Measurements from ENCODE around the gene STK35. TPM values are rescaled to one million over a fixed set of nuclear protein-coding genes. Genes with fewer than 3 reads are reported as not detected.

The STK35 gene
- total RNA-seq, 1 experiment from 2014 or later = 38.4 TPM

DNA sequence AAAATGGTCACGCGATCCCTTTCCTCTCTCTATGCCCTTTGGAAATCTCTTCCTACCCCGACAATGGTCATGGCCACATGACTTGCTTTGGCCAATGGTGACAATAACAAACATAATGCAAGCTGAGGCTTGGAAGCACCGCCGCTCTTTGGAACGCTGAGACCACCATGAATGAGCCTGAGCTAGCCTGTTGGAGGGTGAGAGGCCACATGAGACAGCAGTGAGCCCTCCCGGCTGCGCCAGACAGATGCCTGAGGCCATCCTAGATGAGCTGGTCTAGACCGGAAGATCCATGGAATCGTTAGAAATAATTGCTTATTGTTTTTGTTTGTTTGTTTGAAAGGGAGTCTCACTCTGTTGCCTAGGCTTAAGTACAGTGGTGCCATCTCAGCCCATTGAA lies 64.2 kb downstream of the STK35 start:
- H3K9me2 ChIP-seq (replicated peaks; ENCODE audit: low read length) = no peaks in the 10 kb centered on the region
- no peaks in the 10 kb centered on the region for H3K9me3 ChIP-seq (ENCODE audit: low read length)
- POLR2A ChIA-PET (ENCODE audit: unreplicated experiment) = no interaction called here
- no peaks in the 10 kb centered on the region for H3K79me2 ChIP-seq (ENCODE audit: low read length)
- CTCF ChIA-PET = no interaction called here
- intact Hi-C loops (cut with micrococcal nuclease) = no loop called here
- no peaks in the 10 kb centered on the region for H3F3A ChIP-seq (ENCODE audit: low read length, unreplicated experiment)
- TF ChIP-seq, protein P1, sequence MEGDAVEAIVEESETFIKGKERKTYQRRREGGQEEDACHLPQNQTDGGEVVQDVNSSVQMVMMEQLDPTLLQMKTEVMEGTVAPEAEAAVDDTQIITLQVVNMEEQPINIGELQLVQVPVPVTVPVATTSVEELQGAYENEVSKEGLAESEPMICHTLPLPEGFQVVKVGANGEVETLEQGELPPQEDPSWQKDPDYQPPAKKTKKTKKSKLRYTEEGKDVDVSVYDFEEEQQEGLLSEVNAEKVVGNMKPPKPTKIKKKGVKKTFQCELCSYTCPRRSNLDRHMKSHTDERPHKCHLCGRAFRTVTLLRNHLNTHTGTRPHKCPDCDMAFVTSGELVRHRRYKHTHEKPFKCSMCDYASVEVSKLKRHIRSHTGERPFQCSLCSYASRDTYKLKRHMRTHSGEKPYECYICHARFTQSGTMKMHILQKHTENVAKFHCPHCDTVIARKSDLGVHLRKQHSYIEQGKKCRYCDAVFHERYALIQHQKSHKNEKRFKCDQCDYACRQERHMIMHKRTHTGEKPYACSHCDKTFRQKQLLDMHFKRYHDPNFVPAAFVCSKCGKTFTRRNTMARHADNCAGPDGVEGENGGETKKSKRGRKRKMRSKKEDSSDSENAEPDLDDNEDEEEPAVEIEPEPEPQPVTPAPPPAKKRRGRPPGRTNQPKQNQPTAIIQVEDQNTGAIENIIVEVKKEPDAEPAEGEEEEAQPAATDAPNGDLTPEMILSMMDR (conservative IDR thresholded peaks at IDR 0.05; ENCODE audit: low read depth, low read length) = no peak
- TF ChIP-seq EZH2 (IDR thresholded peaks at IDR 0.05; ENCODE audit: low read length, unreplicated experiment) (no peak), EZH2phosphoT487 (IDR thresholded peaks at IDR 0.05; ENCODE audit: borderline replicate concordance, low read length) (no peak)
- ATAC-seq (no peak), DNase-seq (no peak)
- no peak overlapping the region for H3K4me2 ChIP-seq (ENCODE audit: low read length)
- H3K36me3 ChIP-seq (ENCODE audit: low read depth, low read length) = no peaks in the 10 kb centered on the region
- H3K27me3 ChIP-seq (ENCODE audit: low read length) = no peaks in the 10 kb centered on the region
- BruUV-seq (replicated peaks) = no TSS peak
- no peak overlapping the region for H3K4me3 ChIP-seq (ENCODE audit: low read length)
- H3K9ac ChIP-seq (ENCODE audit: low read length) = no peak overlapping the region
- no peak overlapping the region for H2AFZ ChIP-seq (ENCODE audit: low read length)
- H3K27ac ChIP-seq (ENCODE audit: low read length) = no peak overlapping the region
- H4K20me1 ChIP-seq (ENCODE audit: low read length) = no peaks in the 10 kb centered on the region
- H3K4me1 ChIP-seq (ENCODE audit: insufficient read depth, low read length) = no peaks in the 10 kb centered on the region

DNA sequence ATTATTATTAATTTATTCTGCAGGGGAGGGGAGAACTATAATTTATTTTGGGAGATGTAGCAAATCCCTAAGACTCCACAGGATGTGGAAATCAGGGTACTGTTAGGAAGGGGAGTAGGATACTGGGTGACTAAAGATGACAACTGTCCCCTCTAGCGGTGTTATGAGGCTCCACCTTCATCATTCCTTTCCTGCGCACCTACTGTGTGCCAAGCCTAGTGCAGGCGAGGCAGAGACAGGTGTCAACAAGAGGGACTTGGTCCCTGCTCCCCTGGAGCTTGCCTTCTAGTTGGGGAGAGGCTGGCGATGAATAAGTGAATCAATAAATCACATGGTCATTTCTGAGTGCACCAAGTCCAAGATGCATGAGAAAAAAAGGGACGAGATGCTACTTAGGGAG lies 65.5 kb downstream of the STK35 start:
- no peak overlapping the region for H3K9ac ChIP-seq (ENCODE audit: low read length)
- ChIA-PET CTCF (no interaction called here), POLR2A (ENCODE audit: unreplicated experiment) (no interaction called here)
- BruUV-seq (replicated peaks) = no TSS peak
- DNase-seq = no peak
- no peak overlapping the region for H3K4me3 ChIP-seq (ENCODE audit: low read length)
- no peaks in the 10 kb centered on the region for H3K4me1 ChIP-seq (ENCODE audit: insufficient read depth, low read length)
- H3K27me3 ChIP-seq (ENCODE audit: low read length) = peaks cover 7% of the 10 kb centered on the region
- no peaks in the 10 kb centered on the region for H3F3A ChIP-seq (ENCODE audit: low read length, unreplicated experiment)
- no peak for TF ChIP-seq EZH2 (IDR thresholded peaks at IDR 0.05; ENCODE audit: low read length, unreplicated experiment)
- no peak for TF ChIP-seq EZH2phosphoT487 (IDR thresholded peaks at IDR 0.05; ENCODE audit: borderline replicate concordance, low read length)
- TF ChIP-seq, protein P1 (conservative IDR thresholded peaks at IDR 0.05; ENCODE audit: low read depth, low read length) = no peak; the same call in 1 of the 2 replicates
- no peak overlapping the region for H2AFZ ChIP-seq (ENCODE audit: low read length)
- no peaks in the 10 kb centered on the region for H3K9me2 ChIP-seq (replicated peaks; ENCODE audit: low read length)
- intact Hi-C loops (cut with micrococcal nuclease) = no loop called here
- H3K36me3 ChIP-seq (ENCODE audit: low read depth, low read length) = no peaks in the 10 kb centered on the region
- no peaks in the 10 kb centered on the region for H4K20me1 ChIP-seq (ENCODE audit: low read length)
- H3K9me3 ChIP-seq (ENCODE audit: low read length) = no peaks in the 10 kb centered on the region
- H3K79me2 ChIP-seq (ENCODE audit: low read length) = no peaks in the 10 kb centered on the region
- no peak for ATAC-seq
- H3K4me2 ChIP-seq (ENCODE audit: low read length) = no peak overlapping the region
- no peak overlapping the region for H3K27ac ChIP-seq (ENCODE audit: low read length)

DNA sequence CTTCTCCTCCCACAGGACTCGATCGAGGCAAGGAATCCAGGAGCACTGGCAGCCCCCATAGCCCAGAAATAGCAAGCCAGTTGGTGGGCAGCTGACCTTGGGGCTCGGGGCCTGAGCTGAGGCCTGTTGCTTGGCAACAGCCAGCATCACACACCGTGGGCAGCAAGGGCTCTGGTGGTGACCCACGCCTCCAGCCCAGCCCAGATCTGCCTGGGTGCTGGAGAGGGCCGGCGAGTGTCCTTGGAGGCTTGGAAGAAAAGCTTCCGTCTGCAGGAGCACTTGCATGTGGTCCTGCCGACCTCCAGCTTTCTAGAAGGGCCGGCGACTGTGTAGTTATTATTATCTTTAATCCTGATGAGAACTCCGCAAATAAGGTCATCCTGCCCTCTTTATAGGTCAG lies 67.3 kb downstream of the STK35 start:
- Histone ChIP-seq H3K9me2 (replicated peaks; ENCODE audit: low read length) (no peaks in the 10 kb centered on the region), H3K9me3 (ENCODE audit: low read length) (no peaks in the 10 kb centered on the region), H3K27ac (ENCODE audit: low read length) (no peak overlapping the region), H3K27me3 (ENCODE audit: low read length) (peaks cover 15% of the 10 kb centered on the region), H4K20me1 (ENCODE audit: low read length) (no peaks in the 10 kb centered on the region), H3K79me2 (ENCODE audit: low read length) (no peaks in the 10 kb centered on the region), H3K9ac (ENCODE audit: low read length) (no peak overlapping the region), H2AFZ (ENCODE audit: low read length) (no peak overlapping the region), H3K4me2 (ENCODE audit: low read length) (no peak overlapping the region), H3K36me3 (ENCODE audit: low read depth, low read length) (no peaks in the 10 kb centered on the region), H3F3A (ENCODE audit: low read length, unreplicated experiment) (no peaks in the 10 kb centered on the region), H3K4me3 (ENCODE audit: low read length) (no peak overlapping the region), H3K4me1 (ENCODE audit: insufficient read depth, low read length) (no peaks in the 10 kb centered on the region)
- TF ChIP-seq EZH2phosphoT487 (IDR thresholded peaks at IDR 0.05; ENCODE audit: borderline replicate concordance, low read length) = no peak
- TF ChIP-seq, protein P1 (conservative IDR thresholded peaks at IDR 0.05; ENCODE audit: low read depth, low read length) = no peak
- TF ChIP-seq EZH2 (IDR thresholded peaks at IDR 0.05; ENCODE audit: low read length, unreplicated experiment) = no peak
- DNase-seq (no peak), ATAC-seq (no peak)
- POLR2A ChIA-PET (ENCODE audit: unreplicated experiment) = no interaction called here
- BruUV-seq (replicated peaks) = no TSS peak
- intact Hi-C loops (cut with micrococcal nuclease) = no loop called here
- CTCF ChIA-PET = no interaction called here
